ENCODE results near the gene SMPD4. TPM values are rescaled to one million over a fixed set of nuclear protein-coding genes. Genes with fewer than 3 reads are reported as not detected.
"Not testable (repeated sequence)": the region's sequence is repeated elsewhere in the genome, so short reads cannot be mapped to it uniquely, and the experiment has no call there.

SMPD4 gene
- total RNA-seq, 2 donors from 2014 or later, result 81.6 to 93.9 TPM

DNA sequence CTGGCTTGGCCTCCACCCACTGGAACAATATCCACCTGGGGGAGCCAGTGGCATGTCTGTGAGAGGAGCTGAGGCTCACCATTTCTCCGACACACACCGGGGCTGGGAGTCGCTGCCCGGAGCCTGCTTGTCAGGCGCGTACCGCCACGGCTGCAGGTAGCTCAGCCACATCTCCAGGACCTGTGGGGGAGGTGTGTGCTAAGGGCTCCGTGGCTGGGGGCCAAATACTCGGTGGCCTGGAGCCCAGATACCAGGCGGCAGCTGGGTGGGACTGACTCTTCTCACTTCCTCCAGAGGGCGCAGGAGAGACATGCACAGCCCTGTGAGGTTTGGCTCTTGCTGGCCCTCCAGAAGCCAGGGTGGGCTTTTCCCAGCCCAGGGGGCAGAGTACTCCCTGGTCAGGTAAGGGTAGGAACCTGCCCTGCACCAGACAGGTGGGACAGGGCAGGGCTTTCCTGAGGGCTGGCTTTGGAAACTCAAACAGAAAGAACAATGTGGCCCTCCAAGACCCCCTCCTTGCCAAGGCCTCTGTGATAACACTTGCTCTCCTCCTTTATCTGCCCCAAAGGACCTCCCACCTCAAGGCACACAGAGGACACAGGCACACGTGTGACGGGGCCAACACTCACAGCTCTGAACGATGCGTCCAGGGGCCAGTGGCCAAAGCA is 25.3 kb downstream of the SMPD4 start:
- H3K9ac ChIP-seq (ENCODE audit: extremely low read depth, low read length, poor library complexity, severe bottlenecking); H3K27me3 Mint-ChIP-seq (ENCODE audit: insufficient read depth); H3K4me3 ChIP-seq (ENCODE audit: low read length); H3K27ac ChIP-seq (ENCODE audit: low read depth, low read length); H3K4me1 ChIP-seq (ENCODE audit: control insufficient read depth, insufficient read depth, low read length); H3K9me3 ChIP-seq (ENCODE audit: control insufficient read depth, low read length); H3K4me1 Mint-ChIP-seq; H3K27me3 ChIP-seq (ENCODE audit: control insufficient read depth, insufficient read depth, low read length, poor library complexity, severe bottlenecking); H3K4me3 Mint-ChIP-seq; H3K9me3 Mint-ChIP-seq: not testable (repeated sequence)
- DNase-seq, result peak; percentile 87
- Mint-ChIP-seq H3K27ac (peak overlapping the region; percentile 74), H3K36me3 (ENCODE audit: low read depth) (peaks cover 26% of the 10 kb centered on the region)
- TF ChIP-seq, protein P1, sequence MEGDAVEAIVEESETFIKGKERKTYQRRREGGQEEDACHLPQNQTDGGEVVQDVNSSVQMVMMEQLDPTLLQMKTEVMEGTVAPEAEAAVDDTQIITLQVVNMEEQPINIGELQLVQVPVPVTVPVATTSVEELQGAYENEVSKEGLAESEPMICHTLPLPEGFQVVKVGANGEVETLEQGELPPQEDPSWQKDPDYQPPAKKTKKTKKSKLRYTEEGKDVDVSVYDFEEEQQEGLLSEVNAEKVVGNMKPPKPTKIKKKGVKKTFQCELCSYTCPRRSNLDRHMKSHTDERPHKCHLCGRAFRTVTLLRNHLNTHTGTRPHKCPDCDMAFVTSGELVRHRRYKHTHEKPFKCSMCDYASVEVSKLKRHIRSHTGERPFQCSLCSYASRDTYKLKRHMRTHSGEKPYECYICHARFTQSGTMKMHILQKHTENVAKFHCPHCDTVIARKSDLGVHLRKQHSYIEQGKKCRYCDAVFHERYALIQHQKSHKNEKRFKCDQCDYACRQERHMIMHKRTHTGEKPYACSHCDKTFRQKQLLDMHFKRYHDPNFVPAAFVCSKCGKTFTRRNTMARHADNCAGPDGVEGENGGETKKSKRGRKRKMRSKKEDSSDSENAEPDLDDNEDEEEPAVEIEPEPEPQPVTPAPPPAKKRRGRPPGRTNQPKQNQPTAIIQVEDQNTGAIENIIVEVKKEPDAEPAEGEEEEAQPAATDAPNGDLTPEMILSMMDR (conservative IDR thresholded peaks at IDR 0.05), result peak; percentile 83
- peaks cover 10% of the 10 kb centered on the region for H3K36me3 ChIP-seq (ENCODE audit: control insufficient read depth, insufficient read depth, low read length)
- WGBS, 2 experiments (ENCODE audit: insufficient coverage in 1 of 2, insufficient read length in 1 of 2), result 84 to 93% methylated on average over 3 to 16 of the region's 16 CpGs

DNA sequence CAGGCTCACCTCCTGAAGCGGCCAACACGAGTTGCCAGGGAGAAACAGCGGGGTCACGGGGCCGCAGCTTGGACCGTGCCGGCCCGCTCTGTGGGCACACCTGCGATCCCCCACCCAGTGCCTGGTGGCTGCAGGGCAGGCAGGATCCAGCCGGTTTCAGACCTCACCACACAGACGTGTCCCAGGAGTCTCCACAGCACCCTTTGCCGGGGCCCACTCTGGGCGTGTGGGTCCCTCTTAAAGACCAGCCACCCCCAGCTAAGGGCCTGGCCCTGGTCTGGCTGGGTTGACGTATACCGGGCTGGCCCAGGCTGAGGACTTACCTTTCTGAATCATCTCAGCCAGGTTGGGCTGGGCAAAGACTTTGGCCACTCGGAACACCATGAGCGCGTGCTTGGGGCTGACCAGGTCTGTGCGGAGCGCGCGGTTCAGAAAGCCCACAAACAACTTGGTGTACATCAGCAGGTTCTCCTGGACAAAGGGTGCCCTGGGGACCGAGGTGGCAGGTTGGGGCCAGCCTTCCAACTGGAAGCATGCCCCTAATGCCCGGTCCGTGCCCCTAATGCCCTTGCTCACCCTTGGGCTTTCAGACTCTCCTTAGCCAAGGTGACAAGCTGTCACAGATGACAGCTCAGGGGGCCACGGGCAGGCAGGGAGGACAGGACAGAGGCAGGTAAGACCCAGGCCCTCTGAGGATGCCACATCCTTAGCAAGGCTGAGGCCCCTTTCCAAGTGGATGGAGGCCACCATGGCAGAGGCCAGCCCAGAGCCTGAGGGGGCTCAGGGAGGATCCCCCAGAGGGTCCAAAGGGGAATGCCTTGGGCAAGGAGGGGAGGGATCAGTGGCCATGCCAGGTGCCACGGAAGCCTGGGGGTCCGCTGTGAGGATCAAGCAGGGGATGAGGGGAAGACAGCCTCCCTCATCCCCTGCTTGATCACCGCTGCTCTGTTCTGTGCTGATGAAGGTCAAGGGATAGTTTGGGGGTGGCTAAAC is 26.3 kb downstream of the SMPD4 start:
- Histone ChIP-seq H3K9ac (ENCODE audit: extremely low read depth, low read length, poor library complexity, severe bottlenecking) (no peak overlapping the region), H3K27ac (ENCODE audit: low read depth, low read length) (no peak overlapping the region), H3K27me3 (ENCODE audit: control insufficient read depth, insufficient read depth, low read length, poor library complexity, severe bottlenecking) (no peaks in the 10 kb centered on the region), H3K36me3 (ENCODE audit: control insufficient read depth, insufficient read depth, low read length) (peaks cover 10% of the 10 kb centered on the region), H3K4me1 (ENCODE audit: control insufficient read depth, insufficient read depth, low read length) (no peaks in the 10 kb centered on the region), H3K9me3 (ENCODE audit: control insufficient read depth, low read length) (no peaks in the 10 kb centered on the region), H3K4me3 (ENCODE audit: low read length) (no peak overlapping the region)
- H3K27ac Mint-ChIP-seq, result peak overlapping the region; percentile 55
- H3K27me3 Mint-ChIP-seq (ENCODE audit: insufficient read depth), result no peaks in the 10 kb centered on the region
- H3K9me3 Mint-ChIP-seq, result no peaks in the 10 kb centered on the region
- H3K4me3 Mint-ChIP-seq, result no peak overlapping the region
- DNase-seq, result no peak
- WGBS, 2 experiments (ENCODE audit: insufficient coverage in 1 of 2, insufficient read length in 1 of 2), result 93 to 95% methylated on average over 16 to 29 of the region's 29 CpGs
- TF ChIP-seq, protein P1 (conservative IDR thresholded peaks at IDR 0.05), result no peak
- H3K36me3 Mint-ChIP-seq (ENCODE audit: low read depth), result peaks cover 22% of the 10 kb centered on the region
- no peaks in the 10 kb centered on the region for H3K4me1 Mint-ChIP-seq

DNA sequence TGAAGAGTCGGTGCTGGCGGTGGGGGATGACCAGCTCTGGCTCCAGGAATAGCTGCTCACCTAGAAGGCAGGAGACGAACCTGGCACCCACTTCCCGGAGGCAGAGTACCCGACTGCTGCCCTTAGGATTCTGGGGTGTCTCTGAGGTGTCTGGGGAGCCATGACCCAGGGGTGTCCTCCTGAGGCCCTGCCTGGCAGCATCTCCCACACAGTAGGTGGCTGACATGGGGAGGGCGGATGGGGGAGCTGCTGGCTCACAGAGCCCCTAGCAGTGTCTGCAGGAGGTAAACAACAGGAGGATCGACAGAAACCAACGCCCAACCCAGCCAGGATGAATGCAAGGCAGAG is 27.0 kb downstream of the SMPD4 start:
- WGBS, 2 experiments (ENCODE audit: insufficient coverage in 1 of 2, insufficient read length in 1 of 2), result 83 to 100% methylated on average over 2 to 7 of the region's 8 CpGs
- not testable (repeated sequence) for H3K4me1 ChIP-seq (ENCODE audit: control insufficient read depth, insufficient read depth, low read length); DNase-seq; H3K4me3 Mint-ChIP-seq; H3K4me1 Mint-ChIP-seq; H3K27me3 ChIP-seq (ENCODE audit: control insufficient read depth, insufficient read depth, low read length, poor library complexity, severe bottlenecking); H3K9me3 Mint-ChIP-seq; H3K27ac Mint-ChIP-seq; H3K4me3 ChIP-seq (ENCODE audit: low read length); H3K27me3 Mint-ChIP-seq (ENCODE audit: insufficient read depth); H3K9me3 ChIP-seq (ENCODE audit: control insufficient read depth, low read length); H3K27ac ChIP-seq (ENCODE audit: low read depth, low read length); H3K9ac ChIP-seq (ENCODE audit: extremely low read depth, low read length, poor library complexity, severe bottlenecking)
- peaks cover 18% of the 10 kb centered on the region for H3K36me3 Mint-ChIP-seq (ENCODE audit: low read depth)
- peaks cover 10% of the 10 kb centered on the region for H3K36me3 ChIP-seq (ENCODE audit: control insufficient read depth, insufficient read depth, low read length)

DNA sequence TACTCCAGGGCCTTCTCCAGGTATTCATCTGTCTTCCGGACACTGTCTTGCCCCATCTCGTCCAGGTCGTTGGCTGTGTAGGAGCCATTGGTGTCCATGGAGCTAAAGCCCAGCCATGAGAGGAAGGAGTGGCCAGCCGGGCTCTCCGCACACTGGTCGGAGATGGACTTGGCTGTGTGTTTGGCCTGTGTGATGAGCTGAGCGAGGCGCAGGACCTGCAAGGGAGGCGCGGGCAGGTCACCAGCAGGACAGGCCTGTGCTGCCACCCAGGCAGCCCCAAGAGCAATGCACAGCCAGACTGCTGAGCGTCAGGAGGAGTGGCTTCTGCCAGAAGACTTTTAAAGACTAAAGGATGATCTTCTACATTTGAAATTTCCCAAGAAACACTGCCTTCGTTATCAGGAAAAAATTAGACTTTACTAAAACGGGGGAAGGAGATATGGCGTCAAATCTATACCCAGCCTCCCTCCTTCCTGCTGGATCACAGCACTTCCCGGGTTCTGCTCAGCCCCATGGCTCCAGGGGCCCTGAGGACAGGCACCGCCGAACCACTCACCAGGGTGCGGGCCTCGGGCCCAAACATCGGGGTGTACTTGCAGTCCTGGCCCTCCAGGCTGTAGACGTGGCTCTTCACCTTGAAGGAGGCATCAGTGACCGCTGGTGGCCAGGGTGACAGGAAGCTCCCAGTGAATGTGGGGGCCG is 27.5 kb downstream of the SMPD4 start:
- H3K4me3 Mint-ChIP-seq; H3K27me3 ChIP-seq (ENCODE audit: control insufficient read depth, insufficient read depth, low read length, poor library complexity, severe bottlenecking); H3K4me3 ChIP-seq (ENCODE audit: low read length); H3K4me1 ChIP-seq (ENCODE audit: control insufficient read depth, insufficient read depth, low read length); DNase-seq; H3K9me3 Mint-ChIP-seq; H3K9me3 ChIP-seq (ENCODE audit: control insufficient read depth, low read length); H3K27ac ChIP-seq (ENCODE audit: low read depth, low read length); H3K27ac Mint-ChIP-seq; H3K4me1 Mint-ChIP-seq; H3K9ac ChIP-seq (ENCODE audit: extremely low read depth, low read length, poor library complexity, severe bottlenecking); H3K27me3 Mint-ChIP-seq (ENCODE audit: insufficient read depth): not testable (repeated sequence)
- peaks cover 10% of the 10 kb centered on the region for H3K36me3 ChIP-seq (ENCODE audit: control insufficient read depth, insufficient read depth, low read length)
- WGBS, 2 experiments (ENCODE audit: insufficient coverage in 1 of 2, insufficient read length in 1 of 2), result 98 to 100% methylated on average over 4 to 20 of the region's 23 CpGs
- peaks cover 17% of the 10 kb centered on the region for H3K36me3 Mint-ChIP-seq (ENCODE audit: low read depth)
